AG20443 (cell line): ENCODE results near the gene TYK2.
"Not testable (repeated sequence)": the region's sequence is repeated elsewhere in the genome, so short reads cannot be mapped to it uniquely, and the experiment has no call there.

Experiments
- DNase-seq: peaks from one replicate; pipeline ENCODE4 v3.0.0; 2012; ENCODE audit warnings: low spot score, mixed read lengths

Gene TYK2

DNA sequence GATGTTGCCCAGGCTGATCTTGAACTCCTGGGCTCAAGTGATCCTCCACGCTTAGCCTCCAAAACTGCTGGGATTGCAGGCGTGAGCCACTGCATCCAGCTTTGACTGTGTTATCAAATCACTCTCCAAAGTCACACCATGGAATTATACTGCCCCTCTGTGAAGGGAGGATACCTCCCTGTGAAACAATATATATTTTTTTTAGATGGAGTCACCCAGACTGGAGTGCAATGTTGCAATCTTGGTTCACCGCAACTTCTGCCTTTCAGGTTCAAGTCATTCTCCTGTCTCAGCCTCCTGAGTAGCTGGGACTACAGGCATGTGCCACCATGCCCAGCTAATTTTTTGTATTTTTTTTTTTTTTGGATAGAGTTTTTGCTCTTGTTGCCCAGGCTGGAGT, 7.7 kb downstream of the TYK2 start:
- DNase-seq: no peak

- peak; percentile 12 for DNase-seq
Observed at GRCh38 chr19:10368101-10368803, 12.1 kb downstream of the TYK2 start.

GRCh38 chr19:10366950-10367512, 13.3 kb downstream of the TYK2 start:
- DNase-seq: not testable (repeated sequence)

DNA sequence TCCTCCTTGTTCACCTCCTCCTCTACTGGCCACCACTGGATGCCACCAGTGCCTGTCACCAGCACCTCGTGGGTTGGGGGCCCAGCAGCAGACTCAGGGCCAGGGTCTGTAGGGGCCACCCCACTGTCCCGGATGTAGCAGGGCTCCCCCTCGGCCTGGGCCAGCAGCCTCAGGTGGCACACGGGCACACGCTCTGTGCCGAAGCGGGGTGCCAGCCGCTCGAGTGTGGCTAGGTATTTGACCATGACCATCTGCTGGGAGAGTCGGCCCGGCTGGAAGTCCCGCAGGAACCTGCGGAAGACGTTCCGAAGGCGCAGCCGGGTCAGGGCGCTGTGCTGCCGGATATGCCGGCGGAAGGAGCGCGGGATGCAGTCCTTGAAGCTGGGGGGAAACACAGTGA, 14.9 kb downstream of the TYK2 start:
- no peak for DNase-seq

DNA sequence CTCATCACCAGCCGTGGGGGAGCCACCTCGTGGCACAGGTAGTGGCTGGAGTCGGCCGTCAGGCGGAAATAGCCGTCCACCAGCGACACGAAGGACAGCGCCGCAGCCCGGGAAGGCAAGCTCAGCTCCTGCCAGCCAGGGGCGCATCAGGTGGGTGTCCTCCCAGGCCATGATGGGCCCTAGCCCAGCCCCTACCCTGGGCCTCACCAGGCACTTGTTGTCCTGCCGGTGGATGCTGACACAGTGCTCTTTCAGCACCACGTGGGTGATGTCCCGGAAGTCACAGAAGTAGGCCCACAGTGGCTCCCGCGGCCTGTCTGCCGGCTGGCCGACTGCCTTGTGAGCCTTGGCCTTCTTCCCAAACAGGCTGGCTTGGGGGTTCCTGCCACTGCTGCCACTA, 15.7 kb downstream of the TYK2 start:
- DNase-seq: no peak

- no peak for DNase-seq
Observed at GRCh38 chr19:10363789-10364281, 16.5 kb downstream of the TYK2 start.

DNA sequence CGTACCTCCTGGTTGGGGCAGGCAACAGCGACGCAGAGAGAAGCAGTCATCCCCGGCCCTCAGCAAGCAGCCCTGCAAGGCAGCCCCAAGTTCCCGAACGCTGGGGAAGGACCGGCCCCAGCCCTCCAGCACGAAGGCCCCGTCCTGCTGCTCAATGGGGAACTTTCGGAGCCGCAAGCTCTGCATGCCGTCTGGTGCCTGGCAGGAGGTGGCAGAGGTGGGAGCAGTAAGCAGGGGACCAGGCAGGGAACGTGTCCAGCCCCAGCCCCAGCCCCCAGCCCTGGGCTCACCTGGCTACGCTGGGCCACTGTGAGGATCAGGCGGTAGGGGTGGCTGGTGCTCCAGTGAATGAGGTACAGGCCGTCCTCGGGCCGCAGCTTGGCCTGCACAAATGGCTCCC, 18.1 kb downstream of the TYK2 start:
- DNase-seq: peak; percentile 5

DNA sequence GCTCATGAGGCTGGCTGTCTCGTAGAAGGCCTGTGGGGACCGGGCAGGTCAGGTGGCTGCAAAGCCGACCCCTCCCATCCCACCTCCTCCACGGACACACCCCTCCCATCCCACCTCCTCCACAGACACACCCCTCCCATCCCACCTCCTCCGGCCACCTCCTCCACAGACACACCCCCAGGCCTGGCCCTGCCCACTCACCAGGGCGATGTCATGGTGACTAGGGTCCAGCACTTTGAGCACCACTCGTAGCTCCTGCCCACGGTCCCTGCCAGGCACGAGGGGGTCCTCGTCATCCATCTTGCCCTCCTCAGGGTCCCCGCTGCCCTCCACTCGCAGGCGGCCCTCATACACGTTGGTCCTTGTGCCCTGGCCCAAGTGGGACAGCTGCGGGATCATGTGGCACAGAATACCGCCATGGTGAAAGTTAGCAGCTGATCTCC, 18.8 kb downstream of the TYK2 start:
- DNase-seq: no peak

GRCh38 chr19:10356431-10356830, 23.9 kb downstream of the TYK2 start:
- DNase-seq: no peak

DNA sequence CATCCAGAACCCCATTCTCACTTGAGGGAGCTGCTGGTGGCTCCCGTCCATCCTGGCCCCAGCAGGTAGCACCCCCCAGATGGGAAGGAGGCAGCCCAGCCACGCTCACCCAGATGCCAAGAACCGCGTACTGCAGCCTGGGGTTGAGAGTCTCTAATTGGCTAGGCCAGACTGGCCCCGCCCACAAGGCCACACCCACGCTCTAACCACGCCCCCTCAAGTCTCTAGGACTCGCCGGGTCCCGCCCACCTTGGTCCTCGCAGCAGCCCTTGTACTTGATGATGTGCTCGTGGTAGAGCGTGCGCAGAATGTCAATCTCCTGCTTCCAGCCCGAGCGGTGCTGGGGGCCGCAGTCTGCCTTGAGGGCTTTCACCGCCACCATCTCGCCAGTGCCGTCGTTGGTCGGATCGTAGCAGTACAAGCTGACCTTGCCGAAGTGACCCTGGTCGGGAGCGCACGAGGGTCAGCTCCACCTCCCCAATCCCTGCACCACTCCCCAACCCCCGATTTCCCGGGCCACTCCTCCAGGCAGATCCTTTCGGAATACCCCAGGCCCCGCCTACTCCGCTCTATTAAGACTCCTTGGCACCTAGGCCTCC, 26.5 kb downstream of the TYK2 start:
- peak; percentile 47 for DNase-seq

- DNase-seq: no peak
Observed at GRCh38 chr19:10352764-10353671, 27.4 kb downstream of the TYK2 start.

GRCh38 chr19:10346509-10346908, 33.9 kb downstream of the TYK2 start:
- DNase-seq: no peak

GRCh38 chr19:10344780-10345179, 35.6 kb downstream of the TYK2 start:
- no peak for DNase-seq

GRCh38 chr19:10343495-10343894, 36.9 kb downstream of the TYK2 start:
- DNase-seq: no peak

DNA sequence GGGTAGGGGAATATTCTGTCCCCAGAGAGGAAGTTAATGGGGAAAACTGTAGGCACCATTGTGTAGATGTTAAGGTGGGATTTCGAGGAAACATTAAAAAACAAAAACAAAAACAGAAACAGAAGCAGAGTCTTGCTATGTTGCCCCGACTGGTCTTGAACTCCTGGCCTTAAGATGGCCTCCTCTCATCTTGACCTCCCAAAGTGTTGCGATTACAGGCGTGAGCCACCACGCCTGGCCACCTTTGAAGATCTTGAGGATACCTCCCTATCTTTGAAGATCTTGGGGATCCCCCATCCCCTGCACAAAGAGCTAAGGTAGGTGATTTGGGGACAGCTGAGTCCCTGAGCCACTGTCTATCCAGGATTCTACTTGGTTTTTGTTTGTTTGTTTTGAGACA, 40.4 kb downstream of the TYK2 start:
- no peak for DNase-seq

GRCh38 chr19:10339380-10339960, 40.9 kb downstream of the TYK2 start, which contains the start of gene ICAM3:
Gene ICAM3, minus strand, starts transcription at chr19:10339624. Its CDS starts 10 bp downstream, at chr19:10339614.
- DNase-seq: no peak

GRCh38 chr19:10338940-10339339, 41.4 kb downstream of the TYK2 start:
- no peak for DNase-seq

DNA sequence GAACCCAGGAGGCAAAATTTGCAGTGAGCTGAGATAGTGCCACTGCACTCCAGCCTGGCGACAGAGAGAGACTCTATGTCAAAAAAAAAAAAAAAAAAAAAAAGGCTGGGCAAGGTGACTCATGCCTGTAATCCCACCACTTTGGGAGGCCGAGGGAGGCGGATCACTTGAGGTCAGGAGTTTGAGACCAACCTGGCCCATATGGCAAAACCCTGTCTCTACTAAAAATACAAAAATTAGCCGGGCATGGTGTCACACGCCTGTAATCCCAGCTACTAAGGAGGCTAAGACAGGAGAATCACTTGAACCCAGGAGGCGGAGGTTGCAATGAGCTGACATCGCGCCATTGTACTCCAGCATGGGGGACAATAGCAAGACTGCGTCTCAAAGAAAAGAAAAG, 43.6 kb downstream of the TYK2 start:
- DNase-seq: not testable (repeated sequence)

GRCh38 chr19:10335352-10335985, 44.9 kb downstream of the TYK2 start:
- no peak for DNase-seq

GRCh38 chr19:10334588-10335351, 45.6 kb downstream of the TYK2 start:
- DNase-seq: peak; percentile 96
